ENCODE data around the gene ZYX. TPM values are rescaled to one million over a fixed set of nuclear protein-coding genes. Genes with fewer than 3 reads are reported as not detected.
A peak's percentile ranks its signal among the peaks of the same experiment; 100 is the strongest.

The ZYX gene
- polyA plus RNA-seq, 2 of the 4 experiments (the other 2 are of a cell fraction) = 13.3 to 109 TPM

GRCh38 chr7:143435266-143435665 lies 54.1 kb downstream of the ZYX start:
- TF ChIP-seq RARB (CRISPR knock-in tag; IDR thresholded peaks at IDR 0.05) = no peak
- TF ChIP-seq KDM5A (IDR thresholded peaks at IDR 0.05) = no peak
- no peak for TF ChIP-seq REST (IDR thresholded peaks at IDR 0.05)
- TF ChIP-seq CHD2 (IDR thresholded peaks at IDR 0.05; ENCODE audit: low read length, partially characterized antibody) = no peak
- TF ChIP-seq HOXB13 (CRISPR knock-in tag; IDR thresholded peaks at IDR 0.05; ENCODE audit: low read depth) = no peak
- TF ChIP-seq ZSCAN20 (CRISPR knock-in tag; IDR thresholded peaks at IDR 0.05) = no peak
- TF ChIP-seq BCL3 (IDR thresholded peaks at IDR 0.05) = no peak
- TF ChIP-seq RFX5 (IDR thresholded peaks at IDR 0.05) = no peak
- no peak for TF ChIP-seq USF2 (IDR thresholded peaks at IDR 0.05)
- no peak for TF ChIP-seq RNF2 (IDR thresholded peaks at IDR 0.05; ENCODE audit: borderline replicate concordance, low read depth)
- TF ChIP-seq CHD4 (IDR thresholded peaks at IDR 0.05; ENCODE audit: borderline replicate concordance) = no peak
- no peak for TF ChIP-seq BHLHE40 (IDR thresholded peaks at IDR 0.05; ENCODE audit: low read depth, low read length)
- TF ChIP-seq ATOH8 (CRISPR knock-in tag; IDR thresholded peaks at IDR 0.05; ENCODE audit: low read depth) = no peak
- no peak for TF ChIP-seq ZC3H11A (IDR thresholded peaks at IDR 0.05)
- no peak for TF ChIP-seq E2F6 (IDR thresholded peaks at IDR 0.05; ENCODE audit: borderline replicate concordance, low read depth)
- no peak for TF ChIP-seq CBX8 (IDR thresholded peaks at IDR 0.05)
- TF ChIP-seq JUNB (IDR thresholded peaks at IDR 0.05) = no peak
- TF ChIP-seq CBX2 (IDR thresholded peaks at IDR 0.05; ENCODE audit: borderline replicate concordance, low read depth) = no peak
- WGBS (ENCODE audit: missing lambda C conversion rate) = 56% methylated on average over 2 of the region's 2 CpGs
- FAIRE-seq (no peak), DNase-seq (ENCODE audit: low read depth in 1 of 2, low spot score in 1 of 2) (no peak), ATAC-seq (no peak)
- no peaks in the 10 kb centered on the region for H3K9me3 ChIP-seq
- POLR2A ChIA-PET = no interaction called here
- no peak overlapping the region for H3K27ac ChIP-seq
- peak overlapping the region; percentile 43; the same call in 1 of the 3 replicates for H3K4me2 ChIP-seq
- H3K4me1 ChIP-seq = 0 out of 3 replicates have a peak, but pooled peaks cover 8% of the 10 kb centered on the region
- CTCF ChIA-PET = interaction anchor here (1.7 kb wide), 1 partner anchor 19 kb away, joined by 4 read pairs; no protein-coding TSS in a partner anchor
- H3K4me3 ChIP-seq = no peak overlapping the region

GRCh38 chr7:143436325-143436946 lies 55.3 kb downstream of the ZYX start:
- TF ChIP-seq MAFK (IDR thresholded peaks at IDR 0.05; ENCODE audit: partially characterized antibody) (no peak), RCOR1 (IDR thresholded peaks at IDR 0.05; ENCODE audit: low read depth, low read length) (no peak), EHMT2 (IDR thresholded peaks at IDR 0.05; ENCODE audit: low read depth) (no peak), BHLHE40 (IDR thresholded peaks at IDR 0.05; ENCODE audit: low read depth, low read length) (no peak), HES2 (IDR thresholded peaks at IDR 0.05) (no peak), SREBF2 (IDR thresholded peaks at IDR 0.05) (no peak), GATA3 (IDR thresholded peaks at IDR 0.05; ENCODE audit: borderline replicate concordance) (no peak)
- Histone ChIP-seq H3K4me3 (no peak overlapping the region), H3K9me3 (no peaks in the 10 kb centered on the region), H3K4me1 (0 out of 3 replicates have a peak, but pooled peaks cover 8% of the 10 kb centered on the region), H3K4me2 (no peak overlapping the region), H3K27ac (no peak overlapping the region)
- DNase-seq (ENCODE audit: low read depth in 1 of 2, low spot score in 1 of 2) (no peak), ATAC-seq (no peak), FAIRE-seq (no peak)
- POLR2A ChIA-PET = no interaction called here
- CTCF ChIA-PET = no interaction called here
- WGBS (ENCODE audit: missing lambda C conversion rate) = 67% methylated on average over 3 of the region's 3 CpGs
